ENCODE measurements around the gene CCDC74B. TPM values are rescaled to one million over a fixed set of nuclear protein-coding genes. Genes with fewer than 3 reads are reported as not detected.
"Not testable (repeated sequence)": the region's sequence is repeated elsewhere in the genome, so short reads cannot be mapped to it uniquely, and the experiment has no call there.

CCDC74B gene
- total RNA-seq (2014; rRNA removed; shearing (Covaris generic)): 7.3 and 7.4 TPM in 2 replicates

DNA sequence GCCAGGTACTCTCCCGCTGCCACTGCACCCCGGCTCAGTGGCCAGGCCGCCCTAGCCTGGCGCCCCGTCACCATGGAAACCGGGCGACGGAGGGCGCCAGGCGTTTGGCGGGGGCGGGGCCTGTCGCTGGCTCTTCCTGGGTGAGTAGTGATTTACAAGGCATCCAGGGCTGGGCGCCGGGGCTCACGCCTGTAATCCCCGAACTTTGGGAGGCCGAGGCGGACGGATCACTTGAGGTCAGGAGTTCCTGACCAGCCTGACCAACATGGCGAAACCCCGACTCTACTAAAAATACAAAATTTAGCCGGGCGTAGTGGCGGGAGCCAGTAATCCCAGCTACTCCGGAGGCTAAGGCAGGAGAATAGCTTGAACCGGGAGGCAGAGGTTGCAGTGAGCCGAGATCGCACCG is at the start of gene CCDC74B:
TSS of gene CCDC74B (minus strand) at position 107 of the 409 bp plus-strand sequence. CDS start 116 bp downstream, outside the sequence.
- DNase-seq; H3K36me3 ChIP-seq (replicated peaks; ENCODE audit: control insufficient read depth, insufficient read depth, low read length); H3K27me3 ChIP-seq (ENCODE audit: control insufficient read depth, insufficient read depth, low read length): not testable (repeated sequence)
- peak within 1 kb of the TSS; percentile 38 for H3K4me3 ChIP-seq (ENCODE audit: insufficient read depth, low read depth, low read length)

DNA sequence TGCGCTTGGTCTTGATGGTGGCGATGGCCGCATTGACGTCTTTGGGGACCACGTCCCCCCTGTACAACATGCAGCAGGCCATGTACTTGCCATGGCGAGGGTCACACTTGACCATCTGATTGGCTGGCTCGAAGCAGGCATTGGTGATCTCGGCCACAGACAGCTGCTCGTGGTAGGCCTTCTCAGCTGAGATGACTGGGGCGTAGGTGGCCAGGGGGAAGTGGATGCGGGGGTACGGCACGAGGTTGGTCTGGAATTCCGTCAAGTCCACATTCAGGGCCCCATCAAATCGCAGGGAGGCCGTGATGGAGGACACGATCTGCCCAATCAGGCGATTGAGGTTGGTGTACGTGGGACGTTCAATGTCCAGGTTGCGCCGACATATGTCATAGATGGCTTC is 48.9 kb upstream of the CCDC74B start:
- H3K36me3 ChIP-seq (replicated peaks; ENCODE audit: control insufficient read depth, insufficient read depth, low read length); DNase-seq; H3K27me3 ChIP-seq (ENCODE audit: control insufficient read depth, insufficient read depth, low read length); H3K4me3 ChIP-seq (ENCODE audit: insufficient read depth, low read depth, low read length): not testable (repeated sequence)

DNA sequence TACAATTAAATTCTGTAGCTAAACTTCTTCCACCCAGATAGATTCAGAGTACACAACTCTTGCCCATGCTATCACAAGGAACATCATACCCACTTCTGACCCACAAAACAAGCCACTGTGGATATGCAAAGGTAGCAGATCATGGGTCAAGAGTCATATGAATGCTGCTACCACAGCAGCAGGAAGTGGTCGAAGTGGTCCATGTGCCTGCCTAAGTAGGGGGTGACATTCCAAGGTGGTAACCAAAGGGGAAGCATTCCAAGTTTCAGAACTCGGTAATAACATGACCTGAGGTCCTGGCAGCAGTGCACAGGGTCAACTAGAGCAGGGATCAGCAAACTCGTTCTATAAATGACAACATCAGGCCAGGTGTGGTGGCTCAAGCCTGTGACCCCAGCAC is 47.5 kb upstream of the CCDC74B start:
- H3K27me3 ChIP-seq (ENCODE audit: control insufficient read depth, insufficient read depth, low read length); DNase-seq; H3K36me3 ChIP-seq (replicated peaks; ENCODE audit: control insufficient read depth, insufficient read depth, low read length); H3K4me3 ChIP-seq (ENCODE audit: insufficient read depth, low read depth, low read length): not testable (repeated sequence)

DNA sequence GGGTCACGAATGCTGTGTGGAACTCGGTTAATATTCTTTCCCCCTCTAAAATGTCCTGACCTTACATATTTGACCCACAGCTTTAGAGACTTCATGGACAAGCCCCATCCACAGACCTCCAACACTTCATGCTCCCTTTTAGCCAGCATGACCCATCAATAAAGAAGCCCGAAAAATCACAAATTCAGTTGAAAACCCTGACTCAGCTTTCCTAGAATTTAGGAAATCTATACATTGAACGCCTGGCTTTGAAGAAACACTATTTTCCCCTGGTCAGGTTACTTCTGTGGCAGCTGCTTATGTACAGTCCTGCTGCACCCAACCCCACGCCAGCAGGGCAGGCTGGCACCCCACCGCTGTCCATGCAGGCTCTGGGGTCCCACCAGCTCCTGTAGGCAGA is 46.4 kb upstream of the CCDC74B start:
- H3K27me3 ChIP-seq (ENCODE audit: control insufficient read depth, insufficient read depth, low read length); H3K36me3 ChIP-seq (replicated peaks; ENCODE audit: control insufficient read depth, insufficient read depth, low read length); DNase-seq; H3K4me3 ChIP-seq (ENCODE audit: insufficient read depth, low read depth, low read length): not testable (repeated sequence)

DNA sequence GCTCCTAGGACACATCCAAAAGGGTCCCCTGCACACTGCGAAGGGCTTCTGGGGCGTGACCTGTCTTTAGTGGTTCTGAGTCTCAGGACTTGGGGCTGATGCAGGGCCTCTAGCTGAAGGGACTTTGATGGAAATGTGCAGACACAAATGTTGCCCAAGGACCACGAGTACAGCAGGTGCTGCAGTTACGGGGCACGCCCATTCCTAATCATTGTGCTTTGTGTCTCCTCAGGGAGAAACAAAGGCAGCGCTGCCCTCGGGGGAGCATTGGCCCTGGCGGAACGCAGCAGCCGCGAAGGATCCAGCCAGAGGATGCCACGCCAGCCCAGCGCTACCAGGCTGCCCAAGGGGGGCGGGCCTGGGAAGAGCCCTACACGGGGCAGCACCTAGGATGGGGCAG is 45.3 kb upstream of the CCDC74B start:
- no peaks in the 10 kb centered on the region for H3K36me3 ChIP-seq (replicated peaks; ENCODE audit: control insufficient read depth, insufficient read depth, low read length)
- H3K27me3 ChIP-seq (ENCODE audit: control insufficient read depth, insufficient read depth, low read length): no peaks in the 10 kb centered on the region
- peak; percentile 10 for DNase-seq
- no peak overlapping the region for H3K4me3 ChIP-seq (ENCODE audit: insufficient read depth, low read depth, low read length)

DNA sequence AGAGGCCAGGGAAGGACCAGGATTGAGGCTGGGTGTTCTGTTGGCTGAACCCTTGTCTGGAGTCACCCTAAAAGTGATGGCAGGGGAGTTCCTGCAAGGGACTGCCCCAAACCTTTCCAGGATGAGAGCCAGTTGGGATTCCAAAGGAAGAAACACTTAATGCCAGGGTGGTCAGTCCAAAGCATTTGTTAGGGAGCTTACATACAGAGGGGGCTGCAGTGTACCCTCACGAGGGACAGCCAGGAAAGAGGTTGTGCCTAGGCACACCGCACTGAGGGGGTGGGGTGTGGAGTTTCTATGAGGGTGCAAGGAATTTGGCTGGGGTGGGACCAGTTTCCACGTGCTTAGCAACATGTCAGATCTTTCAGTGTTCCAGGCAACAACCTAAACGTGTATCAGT is 44.0 kb upstream of the CCDC74B start:
- H3K4me3 ChIP-seq (ENCODE audit: insufficient read depth, low read depth, low read length); DNase-seq; H3K36me3 ChIP-seq (replicated peaks; ENCODE audit: control insufficient read depth, insufficient read depth, low read length); H3K27me3 ChIP-seq (ENCODE audit: control insufficient read depth, insufficient read depth, low read length): not testable (repeated sequence)

DNA sequence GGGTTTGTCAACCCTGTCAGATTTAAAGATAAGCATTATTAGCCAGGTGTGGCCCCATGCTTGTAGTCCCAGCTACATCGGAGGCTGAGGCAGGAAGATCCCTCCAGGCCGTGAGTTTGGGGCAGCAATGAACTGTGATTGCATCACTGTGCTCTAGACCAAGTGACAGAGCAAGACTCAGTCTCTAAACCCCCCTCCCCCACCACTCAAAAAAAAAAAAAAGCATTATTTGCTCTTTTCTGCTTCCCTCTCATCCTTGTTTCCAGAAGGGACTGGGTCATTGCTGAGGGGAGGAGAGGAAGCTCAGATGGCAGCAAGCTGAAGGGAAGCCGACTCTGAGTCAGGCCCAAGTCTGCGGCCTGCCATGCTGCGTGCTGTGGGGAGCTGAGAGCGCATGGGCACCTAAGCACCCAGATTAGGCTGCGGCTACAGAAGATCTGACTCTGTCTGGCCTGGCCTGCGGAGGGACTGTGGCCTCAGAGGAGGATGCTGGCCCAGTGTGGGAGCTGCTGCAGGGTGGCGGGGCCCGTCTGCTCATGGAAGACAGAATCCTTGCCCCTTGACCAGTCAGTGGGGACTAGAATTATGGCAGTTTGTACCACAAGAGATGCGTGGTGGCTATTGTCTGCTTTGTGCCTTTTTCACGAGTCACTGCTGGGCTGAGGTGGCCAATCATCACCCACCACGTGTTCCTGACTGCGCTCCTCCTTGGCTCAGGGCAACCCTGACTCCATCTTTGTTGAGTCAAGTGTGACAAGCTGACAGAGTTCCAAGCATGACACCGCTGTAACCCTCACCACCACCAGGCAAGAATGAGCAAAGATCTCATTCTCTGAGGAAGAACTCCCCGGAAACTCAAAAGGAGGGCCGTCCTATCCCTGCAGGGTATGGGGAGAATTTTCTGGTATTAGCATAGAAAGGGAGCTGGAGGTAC is 43.2 kb upstream of the CCDC74B start:
- not testable (repeated sequence) for H3K27me3 ChIP-seq (ENCODE audit: control insufficient read depth, insufficient read depth, low read length)

DNA sequence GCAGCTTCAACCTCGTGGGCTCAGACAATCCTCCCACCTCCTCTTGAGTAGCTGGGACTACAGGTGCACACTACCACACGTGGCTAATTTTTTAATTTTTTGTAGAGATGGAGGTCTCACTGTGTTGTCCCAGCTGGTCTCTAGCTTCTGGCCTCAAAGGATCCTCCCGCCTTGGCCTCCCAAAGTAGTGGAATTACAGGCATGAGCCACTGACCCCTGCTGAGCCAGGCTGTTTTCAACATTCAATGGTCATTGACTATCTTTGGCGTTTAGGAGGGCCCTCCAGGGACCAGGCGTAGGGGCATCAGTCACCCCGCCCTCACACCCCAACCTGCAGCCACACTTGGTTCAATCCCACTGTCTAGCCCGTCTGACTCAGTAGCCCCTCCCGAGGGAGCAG is 42.4 kb upstream of the CCDC74B start:
- DNase-seq: no peak
- no peak overlapping the region for H3K4me3 ChIP-seq (ENCODE audit: insufficient read depth, low read depth, low read length)
- H3K36me3 ChIP-seq (replicated peaks; ENCODE audit: control insufficient read depth, insufficient read depth, low read length): no peaks in the 10 kb centered on the region
- H3K27me3 ChIP-seq (ENCODE audit: control insufficient read depth, insufficient read depth, low read length): no peaks in the 10 kb centered on the region

More for the DNA sequence above, 43.2 kb upstream of the CCDC74B start:
- not testable (repeated sequence) for DNase-seq; H3K4me3 ChIP-seq (ENCODE audit: insufficient read depth, low read depth, low read length); H3K36me3 ChIP-seq (replicated peaks; ENCODE audit: control insufficient read depth, insufficient read depth, low read length)

DNA sequence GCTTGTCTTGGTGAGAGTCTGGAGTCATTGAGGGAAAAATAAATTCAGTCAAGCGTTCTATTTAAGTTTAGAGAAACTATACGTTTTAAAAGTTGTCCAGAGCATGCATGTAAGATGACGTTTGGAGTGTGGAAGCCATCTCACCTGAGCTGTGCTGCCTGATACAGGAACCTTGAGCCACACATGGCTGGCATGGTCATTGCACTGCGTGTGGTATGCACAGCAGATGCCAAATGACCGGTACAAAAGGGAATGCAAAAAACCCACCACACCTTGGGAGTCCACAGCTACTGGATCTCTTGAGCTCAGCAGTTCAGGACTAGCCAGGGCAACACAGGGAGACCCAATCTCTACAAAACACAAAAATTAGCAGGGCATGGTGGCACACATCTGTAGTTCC is 41.5 kb upstream of the CCDC74B start:
- Histone ChIP-seq H3K27me3 (ENCODE audit: control insufficient read depth, insufficient read depth, low read length) (no peaks in the 10 kb centered on the region), H3K4me3 (ENCODE audit: insufficient read depth, low read depth, low read length) (no peak overlapping the region), H3K36me3 (replicated peaks; ENCODE audit: control insufficient read depth, insufficient read depth, low read length) (no peaks in the 10 kb centered on the region)
- no peak for DNase-seq

DNA sequence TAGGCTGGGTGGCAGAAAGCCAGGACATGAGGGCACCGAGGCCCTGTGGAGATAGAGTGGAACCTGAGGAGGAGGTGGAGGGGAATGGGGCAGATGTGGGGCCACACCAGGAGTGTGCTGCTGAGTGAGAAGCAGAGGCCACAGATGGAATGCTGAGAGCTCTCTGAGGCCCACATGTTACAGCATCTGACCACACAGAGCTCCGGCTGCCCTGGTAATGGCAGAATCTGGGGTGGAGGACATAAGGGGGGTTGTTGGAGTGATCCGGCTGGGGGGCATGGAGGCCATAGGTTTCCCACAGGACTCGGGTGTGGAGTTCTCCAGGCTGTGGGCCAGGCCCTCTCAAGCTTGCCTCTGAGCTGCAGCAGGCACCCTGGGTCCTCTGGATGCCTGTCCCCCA is 41.0 kb upstream of the CCDC74B start:
- Histone ChIP-seq H3K36me3 (replicated peaks; ENCODE audit: control insufficient read depth, insufficient read depth, low read length) (no peaks in the 10 kb centered on the region), H3K4me3 (ENCODE audit: insufficient read depth, low read depth, low read length) (no peak overlapping the region), H3K27me3 (ENCODE audit: control insufficient read depth, insufficient read depth, low read length) (no peaks in the 10 kb centered on the region)
- no peak for DNase-seq

DNA sequence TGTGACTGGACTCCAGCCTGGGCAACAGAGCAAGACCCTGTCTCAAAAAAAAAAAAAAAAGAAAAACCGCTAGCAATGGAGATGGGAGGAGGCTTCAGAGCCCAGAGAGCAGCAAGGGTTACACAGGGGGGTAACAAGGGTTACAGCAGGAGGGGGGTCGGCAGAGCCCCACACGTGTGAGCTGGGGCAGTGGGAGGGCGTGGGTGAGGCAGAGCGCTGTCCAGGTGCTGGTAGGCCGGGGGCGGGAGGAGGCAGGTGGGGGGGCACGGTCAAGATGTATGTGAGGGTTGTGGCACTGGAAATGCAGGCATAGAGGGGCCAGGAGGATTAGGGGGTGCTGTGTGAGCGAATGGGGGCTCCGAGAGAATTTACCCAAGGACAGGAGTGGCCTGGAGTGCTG is 40.5 kb upstream of the CCDC74B start:
- no peak for DNase-seq
- Histone ChIP-seq H3K27me3 (ENCODE audit: control insufficient read depth, insufficient read depth, low read length) (no peaks in the 10 kb centered on the region), H3K36me3 (replicated peaks; ENCODE audit: control insufficient read depth, insufficient read depth, low read length) (no peaks in the 10 kb centered on the region), H3K4me3 (ENCODE audit: insufficient read depth, low read depth, low read length) (no peak overlapping the region)

DNA sequence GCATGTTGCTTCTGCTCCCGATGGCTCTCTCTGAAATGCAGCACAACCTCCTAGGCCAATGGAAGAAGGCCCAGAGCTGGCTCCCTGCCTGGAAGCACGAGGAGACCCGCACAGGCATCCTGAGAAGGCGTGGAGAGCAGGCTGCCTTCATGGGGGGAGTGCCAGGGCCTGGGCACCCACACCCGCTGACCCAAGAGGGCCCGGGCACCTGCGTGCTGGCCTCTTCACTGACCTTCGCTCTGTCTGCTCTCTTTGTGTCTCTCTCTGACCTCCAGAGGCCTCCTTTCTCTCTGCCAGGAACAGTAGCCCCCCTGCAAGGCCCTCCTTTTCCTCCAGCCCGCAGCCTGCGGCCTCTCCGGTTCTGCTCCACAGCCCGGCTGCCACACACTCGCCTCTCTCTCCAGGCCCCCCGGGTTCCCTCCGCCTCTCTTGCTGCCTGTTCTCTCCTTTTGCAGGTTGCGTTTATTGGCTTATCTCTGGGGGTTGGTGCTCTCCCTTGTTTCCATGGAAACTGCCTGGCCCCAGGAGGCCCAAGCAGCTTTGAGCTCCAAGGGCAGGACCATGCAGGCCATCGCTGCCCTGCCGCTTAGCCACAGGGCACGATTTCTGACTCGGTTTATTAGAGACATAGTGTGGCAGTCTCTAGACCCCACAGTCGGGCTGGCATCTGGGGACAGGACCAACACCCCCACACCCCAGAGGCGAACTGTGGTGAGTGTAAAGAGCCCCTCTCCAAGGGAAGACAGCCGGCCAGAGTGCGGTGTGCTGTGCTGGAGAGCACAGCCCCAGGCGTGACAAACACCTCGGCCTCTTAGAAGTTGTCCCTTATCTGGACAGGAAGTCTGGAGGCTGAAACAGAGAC is 38.8 kb upstream of the CCDC74B start:
- no peak for DNase-seq
- no peaks in the 10 kb centered on the region for H3K36me3 ChIP-seq (replicated peaks; ENCODE audit: control insufficient read depth, insufficient read depth, low read length)
- no peaks in the 10 kb centered on the region for H3K27me3 ChIP-seq (ENCODE audit: control insufficient read depth, insufficient read depth, low read length)
- H3K4me3 ChIP-seq (ENCODE audit: insufficient read depth, low read depth, low read length): no peak overlapping the region

DNA sequence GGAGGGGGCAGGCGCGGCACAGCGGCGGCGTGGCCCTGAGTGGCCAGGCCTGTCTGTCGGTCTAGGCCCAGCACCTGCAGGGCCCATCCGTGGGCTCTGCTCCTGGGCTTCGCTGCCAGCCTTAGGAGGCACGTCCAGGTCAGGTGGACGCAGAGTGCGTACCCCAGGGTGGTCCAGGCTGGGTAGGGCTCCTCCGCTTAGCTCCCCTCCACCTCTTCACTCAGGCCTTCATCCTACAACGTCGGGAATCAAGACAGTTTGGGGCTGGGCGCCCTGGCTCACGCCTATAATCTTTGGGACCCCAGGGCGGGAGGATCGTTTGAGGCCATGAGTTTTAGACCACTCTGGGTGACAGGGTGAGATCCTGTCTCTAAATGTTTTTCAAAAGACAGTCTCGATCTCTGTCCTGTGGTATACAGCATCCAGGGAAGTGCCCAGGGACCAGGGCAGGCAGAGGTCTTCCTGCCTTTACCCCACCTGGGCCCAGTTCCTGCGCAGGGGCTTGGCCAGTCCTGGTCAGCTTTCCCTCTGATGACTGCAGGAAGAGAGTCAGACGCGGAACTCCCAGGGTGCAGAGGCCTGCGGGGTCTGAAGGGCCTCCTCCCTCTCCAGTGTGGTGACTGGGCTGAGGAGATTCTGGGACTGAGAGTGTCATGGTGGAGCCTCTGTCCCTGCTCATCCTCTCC is 38.1 kb upstream of the CCDC74B start:
- peak overlapping the region; percentile 46 for H3K4me3 ChIP-seq (ENCODE audit: insufficient read depth, low read depth, low read length)
- DNase-seq; H3K27me3 ChIP-seq (ENCODE audit: control insufficient read depth, insufficient read depth, low read length); H3K36me3 ChIP-seq (replicated peaks; ENCODE audit: control insufficient read depth, insufficient read depth, low read length): not testable (repeated sequence)

DNA sequence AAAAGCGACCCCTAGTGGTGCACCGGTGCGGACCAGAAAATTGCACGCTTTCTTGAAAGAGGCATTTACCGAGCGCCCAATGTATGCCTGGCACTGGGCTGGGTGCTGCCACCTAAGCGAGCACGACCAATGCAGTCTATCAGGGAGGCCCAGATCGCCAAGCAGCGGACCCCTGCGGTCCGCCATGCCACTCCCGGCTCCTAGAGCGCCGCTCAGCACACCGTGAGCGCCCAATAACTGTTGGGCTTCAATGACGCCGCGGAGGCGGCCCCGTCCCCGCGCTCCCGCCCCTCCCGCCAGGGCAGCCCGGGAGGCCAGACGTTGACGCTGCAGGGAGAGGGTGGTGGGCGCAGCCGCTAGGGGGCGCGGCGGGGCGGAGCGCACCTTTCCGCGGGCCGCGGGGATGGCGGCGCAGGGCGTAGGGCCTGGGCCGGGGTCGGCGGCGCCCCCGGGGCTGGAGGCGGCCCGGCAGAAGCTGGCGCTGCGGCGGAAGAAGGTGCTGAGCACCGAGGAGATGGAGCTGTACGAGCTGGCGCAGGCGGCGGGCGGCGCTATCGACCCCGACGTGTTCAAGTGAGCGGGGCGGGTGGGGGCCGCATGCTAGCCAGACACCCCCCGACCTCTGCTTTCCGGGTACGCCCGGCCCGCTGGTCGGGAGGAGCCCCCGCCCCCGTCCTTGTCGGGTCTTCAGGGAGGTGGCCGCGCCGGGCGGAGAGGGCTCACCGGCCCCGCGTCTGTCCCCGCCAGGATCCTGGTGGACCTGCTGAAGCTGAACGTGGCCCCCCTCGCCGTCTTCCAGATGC is 37.2 kb upstream of the CCDC74B start, which contains the start of gene MZT2B:
TSS of gene MZT2B (plus strand) at position 383 of the 803 bp plus-strand sequence. CDS start at position 404, 21 bp downstream.
- not testable (repeated sequence) for H3K27me3 ChIP-seq (ENCODE audit: control insufficient read depth, insufficient read depth, low read length); H3K36me3 ChIP-seq (replicated peaks; ENCODE audit: control insufficient read depth, insufficient read depth, low read length)
- DNase-seq: peak; percentile 97
- peak within 1 kb of the TSS; percentile 95 for H3K4me3 ChIP-seq (ENCODE audit: insufficient read depth, low read depth, low read length)
